ENCODE measurements around the gene SKIC2.
"Not testable (repeated sequence)": the region's sequence is repeated elsewhere in the genome, so short reads cannot be mapped to it uniquely, and the experiment has no call there.

GRCh38 chr6:32003301-32003700 lies 44.3 kb downstream of the SKIC2 start:
- TF ChIP-seq CTCF, POLR2A (IDR thresholded peaks at IDR 0.05): not testable (repeated sequence)
